GM15510 (cell line): ENCODE measurements around the gene VSTM2B.

Experiments used
- POLR2A ChIP-seq: IDR thresholded peaks from 3 replicates; pipeline ENCODE4 v1.6.1; 2011; ENCODE audit warnings: borderline replicate concordance; ENCODE audit not compliant: insufficient read length; ENCODE audit errors: extremely low read depth

VSTM2B gene

GRCh38 chr19:29517412-29517811 lies 8.4 kb upstream of the VSTM2B start:
- no peak for TF ChIP-seq POLR2A

DNA sequence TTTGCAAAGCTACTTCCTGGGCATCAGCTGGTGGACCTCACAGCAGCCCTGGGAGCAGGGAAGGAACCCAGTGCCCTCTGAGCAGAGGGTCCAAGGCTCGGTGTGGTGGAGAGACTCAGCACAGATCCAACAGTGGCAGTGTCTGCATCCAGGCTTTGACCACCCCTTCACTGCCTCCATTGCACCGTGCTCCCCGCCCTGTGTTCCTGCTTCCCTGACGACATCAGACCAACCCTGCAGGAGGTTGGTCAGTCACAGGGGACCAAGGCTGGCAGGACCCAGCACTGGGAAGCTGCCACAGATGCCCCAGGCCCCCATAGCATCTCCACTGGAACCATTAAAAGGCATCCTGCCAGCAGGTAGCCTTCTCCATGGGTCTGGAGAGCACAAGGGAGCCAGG lies 7.8 kb upstream of the VSTM2B start:
- TF ChIP-seq POLR2A: no peak

- TF ChIP-seq POLR2A: no peak
Observed at GRCh38 chr19:29519146-29519545, 6.6 kb upstream of the VSTM2B start.

DNA sequence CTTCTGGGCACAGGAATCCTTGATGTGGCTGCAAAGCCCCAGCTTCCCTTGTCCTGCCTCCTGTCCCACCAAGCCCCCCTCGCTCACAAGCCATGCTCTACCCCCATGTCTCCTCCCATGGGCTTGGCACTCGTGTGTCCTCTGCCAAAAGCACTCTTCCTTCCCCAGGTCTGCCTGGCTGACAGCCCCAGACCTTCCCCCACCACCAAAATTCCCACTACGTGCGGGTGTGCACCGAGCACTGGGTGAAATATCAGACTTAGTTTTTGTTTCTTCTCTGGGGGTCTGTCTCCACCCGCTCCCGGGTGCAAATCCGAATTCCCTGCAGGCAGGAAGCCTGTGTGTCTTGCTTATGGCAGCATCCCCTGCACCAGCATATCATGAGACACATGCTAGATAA lies 5.9 kb upstream of the VSTM2B start:
- no peak for TF ChIP-seq POLR2A

GRCh38 chr19:29520390-29520789 lies 5.4 kb upstream of the VSTM2B start:
- no peak for TF ChIP-seq POLR2A

- no peak for TF ChIP-seq POLR2A
Observed at GRCh38 chr19:29521291-29522075, 4.3 kb upstream of the VSTM2B start.

DNA sequence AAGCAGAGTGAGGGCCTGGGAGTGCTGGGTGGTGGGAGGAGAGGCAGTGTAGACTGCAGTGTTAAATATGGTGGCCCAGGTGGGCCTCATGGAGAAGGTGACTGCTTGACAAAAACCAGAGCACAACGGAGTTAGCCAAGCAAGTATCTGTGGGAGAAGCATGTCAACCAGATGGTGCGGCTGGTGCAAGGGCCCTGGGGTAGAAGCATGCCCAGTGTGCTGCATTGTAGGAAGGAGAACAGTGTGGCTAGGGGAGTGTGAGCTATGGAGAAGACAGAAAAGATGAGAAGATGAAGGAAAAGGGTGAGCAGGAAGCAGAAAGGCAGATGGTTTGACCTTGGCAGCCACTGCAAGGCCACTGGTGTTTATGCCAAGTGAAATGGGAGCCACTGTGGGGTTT lies 2.2 kb upstream of the VSTM2B start:
- TF ChIP-seq POLR2A: no peak

- TF ChIP-seq POLR2A: no peak
Observed at GRCh38 chr19:29524201-29524911, 1.4 kb upstream of the VSTM2B start.

DNA sequence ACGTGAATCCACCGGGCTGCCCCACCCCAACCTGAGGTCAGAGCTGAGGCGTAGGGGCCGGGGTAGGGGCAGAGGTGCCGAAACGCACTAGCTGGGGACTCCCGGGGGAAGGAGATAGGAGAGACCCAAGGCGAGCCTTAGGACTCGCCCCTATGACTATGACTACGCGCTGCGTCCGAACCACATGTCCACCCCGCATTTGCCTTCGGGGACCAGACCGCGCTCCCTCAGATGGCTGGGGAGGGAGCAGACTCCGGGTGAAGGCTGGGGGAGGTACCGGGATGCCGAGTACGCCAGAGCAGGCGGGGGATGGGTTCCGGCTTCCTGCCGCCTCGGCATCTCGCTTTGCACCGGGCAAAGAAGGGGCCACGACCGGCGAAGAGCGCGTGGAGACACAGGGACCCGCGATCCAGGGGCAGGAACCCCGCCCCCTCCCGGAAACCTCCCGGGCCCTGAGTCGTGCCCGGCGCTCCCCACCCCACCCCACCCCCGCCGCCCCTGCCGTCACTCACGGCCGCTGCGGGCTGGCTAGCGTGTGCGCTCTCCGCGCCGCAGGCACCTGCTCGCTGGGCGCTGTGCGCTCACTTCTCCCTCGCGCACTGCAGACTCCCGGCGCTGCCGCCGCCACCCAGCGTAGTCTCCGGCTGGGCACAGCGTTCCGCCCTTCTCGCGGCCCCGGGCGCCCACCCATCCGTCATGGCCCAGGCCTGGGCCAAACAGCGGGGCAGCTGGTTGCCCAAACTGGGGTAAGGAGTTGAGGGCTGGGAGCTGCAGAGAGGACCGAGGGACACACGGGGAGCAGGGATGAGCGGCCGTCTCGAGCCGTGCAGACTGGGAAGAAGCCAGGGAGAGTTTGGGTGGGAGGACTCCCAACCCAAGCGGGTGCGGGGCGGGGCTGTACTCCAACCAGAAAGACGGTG lies 622 bp upstream of the VSTM2B start:
- TF ChIP-seq POLR2A: no peak

DNA sequence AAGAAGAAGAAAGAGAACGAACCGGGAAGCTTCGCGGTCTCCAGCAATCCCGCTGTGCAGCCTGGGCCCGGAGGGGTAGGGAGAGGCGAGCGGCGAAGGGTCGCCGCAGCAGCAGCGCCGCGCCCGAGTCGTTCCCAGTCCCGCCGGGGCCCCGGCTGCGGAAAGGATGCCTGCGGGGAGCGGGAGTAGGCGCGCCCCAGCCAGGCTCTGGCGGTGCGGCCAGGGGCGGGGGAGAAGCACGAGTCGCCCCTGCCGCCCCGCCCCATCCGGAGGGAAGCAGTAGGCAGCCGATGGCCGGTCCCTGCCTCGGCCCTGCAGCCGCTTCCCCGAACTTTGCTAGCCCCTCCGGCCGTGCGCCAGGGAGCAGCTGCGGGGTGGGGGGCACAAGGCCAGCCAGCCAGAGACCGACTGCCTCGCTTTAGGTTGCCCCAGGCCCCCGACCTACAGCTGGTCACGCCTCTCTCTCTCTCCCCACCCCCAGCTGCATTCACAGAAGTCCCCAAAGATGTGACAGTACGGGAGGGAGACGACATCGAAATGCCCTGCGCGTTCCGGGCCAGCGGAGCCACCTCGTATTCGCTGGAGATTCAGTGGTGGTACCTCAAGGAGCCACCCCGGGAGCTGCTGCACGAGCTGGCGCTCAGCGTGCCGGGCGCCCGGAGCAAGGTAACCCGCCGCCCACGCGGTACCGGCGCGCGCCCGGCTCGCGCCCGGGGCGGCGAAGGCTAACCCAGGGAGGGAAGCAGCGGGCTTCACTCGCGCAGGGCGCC lies 1.1 kb downstream of the VSTM2B start:
- no peak for TF ChIP-seq POLR2A

DNA sequence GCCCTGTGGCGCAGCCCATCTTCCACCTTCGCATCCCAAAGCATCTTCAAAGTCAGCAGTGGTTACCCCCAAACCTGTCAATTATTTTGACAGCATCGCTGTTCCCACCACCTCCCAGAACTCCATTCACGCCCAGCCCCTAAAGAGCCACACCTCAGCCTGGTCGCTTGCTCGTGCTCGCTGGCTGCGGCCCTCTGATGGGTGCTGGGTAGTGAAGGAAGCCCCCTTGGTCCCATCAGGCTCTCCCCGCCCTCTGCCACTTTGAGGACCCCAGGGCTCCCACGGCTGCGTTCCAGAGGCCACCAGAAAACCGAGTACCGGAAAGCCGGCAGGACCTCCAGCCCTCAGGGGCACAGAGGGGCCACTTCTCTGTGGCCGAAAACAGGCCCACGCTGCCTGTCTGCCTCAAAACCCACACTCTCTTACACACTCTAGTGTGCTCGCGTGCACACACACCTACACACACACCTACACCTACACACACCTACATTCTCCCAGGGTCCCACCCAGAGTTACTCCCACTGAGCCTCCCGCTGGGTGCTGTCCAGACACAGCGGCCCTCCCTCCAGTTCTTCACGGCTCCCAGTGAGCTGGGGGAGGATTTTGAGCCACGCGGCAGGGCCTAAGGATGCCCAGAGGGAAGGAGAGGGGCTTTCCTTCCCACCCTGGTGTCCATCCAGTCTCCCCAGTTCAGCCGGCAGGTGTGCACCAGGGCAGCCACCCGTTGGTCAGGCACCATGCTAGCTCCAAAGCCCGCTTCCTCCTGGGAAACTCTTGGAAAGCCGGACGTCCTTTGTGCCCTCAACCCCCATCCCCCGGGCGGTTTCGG lies 1.9 kb downstream of the VSTM2B start:
- no peak for TF ChIP-seq POLR2A

- no peak for TF ChIP-seq POLR2A
Observed at GRCh38 chr19:29528350-29528945, 2.7 kb downstream of the VSTM2B start.
